HG03097 (cell line): Measurements from ENCODE around the gene COL4A2.
A peak's percentile ranks its signal among the peaks of the same experiment; 100 is the strongest.

ENCODE experiments used
- ATAC-seq: cut with Tn5 transposase; IDR thresholded peaks from one replicate; pipeline ENCODE4 v1.9.1; 2021; ENCODE audit not compliant: unreplicated experiment, low FRiP score

COL4A2 gene

GRCh38 chr13:110336681-110337080 is 29.6 kb downstream of the COL4A2 start:
- ATAC-seq = no peak

GRCh38 chr13:110337247-110337646 is 30.2 kb downstream of the COL4A2 start:
- no peak for ATAC-seq

GRCh38 chr13:110338441-110339101 is 31.5 kb downstream of the COL4A2 start:
- no peak for ATAC-seq

GRCh38 chr13:110339263-110339662 is 32.2 kb downstream of the COL4A2 start:
- ATAC-seq = no peak

GRCh38 chr13:110339975-110340550 is 33.0 kb downstream of the COL4A2 start:
- no peak for ATAC-seq

GRCh38 chr13:110340812-110341444 is 33.8 kb downstream of the COL4A2 start:
- peak; percentile 65 for ATAC-seq

GRCh38 chr13:110341445-110342244 is 34.6 kb downstream of the COL4A2 start:
- peak; percentile 49 for ATAC-seq

- ATAC-seq = no peak
These were observed 35.4 kb downstream of the COL4A2 start for GRCh38 chr13:110342474-110342873.

GRCh38 chr13:110343241-110343865 is 36.3 kb downstream of the COL4A2 start:
- ATAC-seq = no peak

GRCh38 chr13:110344320-110344719 is 37.2 kb downstream of the COL4A2 start:
- ATAC-seq = no peak

- ATAC-seq = no peak
These were observed 38.2 kb downstream of the COL4A2 start for GRCh38 chr13:110345266-110345665.

- ATAC-seq = no peak
These were observed 38.6 kb downstream of the COL4A2 start for GRCh38 chr13:110345701-110346100.

GRCh38 chr13:110346661-110347067 is 39.6 kb downstream of the COL4A2 start:
- ATAC-seq = no peak

- ATAC-seq = no peak
These were observed 40.0 kb downstream of the COL4A2 start for GRCh38 chr13:110347088-110347487.

- no peak for ATAC-seq
These were observed 40.6 kb downstream of the COL4A2 start for GRCh38 chr13:110347535-110348308.

GRCh38 chr13:110348309-110349105 is 41.4 kb downstream of the COL4A2 start:
- no peak for ATAC-seq

- ATAC-seq = no peak
These were observed 42.2 kb downstream of the COL4A2 start for GRCh38 chr13:110349239-110349638.

- ATAC-seq = no peak
These were observed 43.0 kb downstream of the COL4A2 start for GRCh38 chr13:110350049-110350448.

GRCh38 chr13:110350509-110350908 is 43.4 kb downstream of the COL4A2 start:
- ATAC-seq = no peak
